Activated CD8-positive, alpha-beta memory T cell treated with anti-CD3 and anti-CD28 coated beads, Interleukin-2, amount 50 U/mL, for 4 hours (primary cell): Measurements from ENCODE around the gene AKR1D1.
"Not testable (repeated sequence)": the region's sequence is repeated elsewhere in the genome, so short reads cannot be mapped to it uniquely, and the experiment has no call there.

Source experiments
- DNase-seq: peaks from one replicate; pipeline ENCODE4 v3.0.0-alpha.2; 2020

Gene AKR1D1

GRCh38 chr7:138076196-138076595 lies at the start of gene AKR1D1:
TSS of gene AKR1D1 (plus strand) at chr7:138076459. CDS start at chr7:138076519, 60 bp downstream.
- no peak for DNase-seq

- DNase-seq, result no peak
Measured at GRCh38 chr7:138027100-138027499, 49.2 kb upstream of the AKR1D1 start.

GRCh38 chr7:138029126-138029525 lies 47.1 kb upstream of the AKR1D1 start:
- no peak for DNase-seq

- no peak for DNase-seq
Measured at GRCh38 chr7:138029941-138030340, 46.3 kb upstream of the AKR1D1 start.

- no peak for DNase-seq
Measured at GRCh38 chr7:138030679-138031351, 45.4 kb upstream of the AKR1D1 start.

- DNase-seq, result no peak
Measured at GRCh38 chr7:138032186-138032585, 44.1 kb upstream of the AKR1D1 start.

- no peak for DNase-seq
Measured at GRCh38 chr7:138032770-138033169, 43.5 kb upstream of the AKR1D1 start.

GRCh38 chr7:138033241-138033640 lies 43.0 kb upstream of the AKR1D1 start:
- DNase-seq, result no peak

- DNase-seq, result no peak
Measured at GRCh38 chr7:138036135-138036534, 40.1 kb upstream of the AKR1D1 start.

- DNase-seq, result not testable (repeated sequence)
Measured at GRCh38 chr7:138040063-138040462, 36.2 kb upstream of the AKR1D1 start.

GRCh38 chr7:138044897-138045296 lies 31.4 kb upstream of the AKR1D1 start:
- no peak for DNase-seq

- no peak for DNase-seq
Measured at GRCh38 chr7:138047907-138048306, 28.4 kb upstream of the AKR1D1 start.

- DNase-seq, result no peak
Measured at GRCh38 chr7:138049505-138050116, 26.6 kb upstream of the AKR1D1 start.

GRCh38 chr7:138051712-138052247 lies 24.5 kb upstream of the AKR1D1 start:
- DNase-seq, result not testable (repeated sequence)

GRCh38 chr7:138052696-138053095 lies 23.6 kb upstream of the AKR1D1 start:
- no peak for DNase-seq

- not testable (repeated sequence) for DNase-seq
Measured at GRCh38 chr7:138055698-138056097, 20.6 kb upstream of the AKR1D1 start.

- DNase-seq, result no peak
Measured at GRCh38 chr7:138063400-138063799, 12.9 kb upstream of the AKR1D1 start.

- DNase-seq, result no peak
Measured at GRCh38 chr7:138064856-138065357, 11.4 kb upstream of the AKR1D1 start.

GRCh38 chr7:138065827-138066226 lies 10.4 kb upstream of the AKR1D1 start:
- DNase-seq, result no peak

- DNase-seq, result no peak
Measured at GRCh38 chr7:138066954-138067394, 9.3 kb upstream of the AKR1D1 start.

GRCh38 chr7:138067774-138068173 lies 8.5 kb upstream of the AKR1D1 start:
- DNase-seq, result no peak

- DNase-seq, result no peak
Measured at GRCh38 chr7:138070908-138071307, 5.4 kb upstream of the AKR1D1 start.

GRCh38 chr7:138072726-138073125 lies 3.5 kb upstream of the AKR1D1 start:
- no peak for DNase-seq

- DNase-seq, result no peak
Measured at GRCh38 chr7:138074121-138074520, 2.1 kb upstream of the AKR1D1 start.
